ENCODE results near the gene WFIKKN2. TPM values are rescaled to one million over a fixed set of nuclear protein-coding genes. Genes with fewer than 3 reads are reported as not detected.
A peak's percentile ranks its signal among the peaks of the same experiment; 100 is the strongest.

WFIKKN2 gene
- total RNA-seq, 1 experiment from 2014 or later = not detected

- DNase-seq (ENCODE audit: low read depth) = peak; percentile 43
Measured at GRCh38 chr17:50834429-50835300, 721 bp upstream of the WFIKKN2 start.

GRCh38 chr17:50836826-50837225, 1.4 kb downstream of the WFIKKN2 start:
- DNase-seq (ENCODE audit: low read depth) = no peak

GRCh38 chr17:50837286-50837979, 2.0 kb downstream of the WFIKKN2 start:
- no peak for DNase-seq (ENCODE audit: low read depth)

GRCh38 chr17:50837980-50838954, 2.9 kb downstream of the WFIKKN2 start:
- DNase-seq (ENCODE audit: low read depth) = no peak

GRCh38 chr17:50839591-50840310, 4.4 kb downstream of the WFIKKN2 start:
- no peak for DNase-seq (ENCODE audit: low read depth)

- DNase-seq (ENCODE audit: low read depth) = no peak
Measured at GRCh38 chr17:50840311-50840851, 5.0 kb downstream of the WFIKKN2 start.

GRCh38 chr17:50841277-50841948, 6.0 kb downstream of the WFIKKN2 start:
- DNase-seq (ENCODE audit: low read depth) = no peak

- DNase-seq (ENCODE audit: low read depth) = peak; percentile 49
Measured at GRCh38 chr17:50841949-50842354, 6.6 kb downstream of the WFIKKN2 start.

GRCh38 chr17:50842506-50843149, 7.2 kb downstream of the WFIKKN2 start:
- DNase-seq (ENCODE audit: low read depth) = no peak

- DNase-seq (ENCODE audit: low read depth) = no peak
Measured at GRCh38 chr17:50843150-50843905, 7.9 kb downstream of the WFIKKN2 start.

GRCh38 chr17:50844117-50844700, 8.8 kb downstream of the WFIKKN2 start:
- DNase-seq (ENCODE audit: low read depth) = no peak

GRCh38 chr17:50845240-50846147, 10.1 kb downstream of the WFIKKN2 start:
- DNase-seq (ENCODE audit: low read depth) = peak; percentile 17

GRCh38 chr17:50847566-50847965, 12.2 kb downstream of the WFIKKN2 start:
- DNase-seq (ENCODE audit: low read depth) = no peak

GRCh38 chr17:50848039-50848438, 12.7 kb downstream of the WFIKKN2 start:
- DNase-seq (ENCODE audit: low read depth) = no peak

GRCh38 chr17:50848711-50849110, 13.3 kb downstream of the WFIKKN2 start:
- no peak for DNase-seq (ENCODE audit: low read depth)

GRCh38 chr17:50850640-50851039, 15.3 kb downstream of the WFIKKN2 start:
- no peak for DNase-seq (ENCODE audit: low read depth)

- DNase-seq (ENCODE audit: low read depth) = no peak
Measured at GRCh38 chr17:50853015-50853615, 17.7 kb downstream of the WFIKKN2 start.
